Neural cell (in vitro differentiated cells): ENCODE results near the gene CACNG8. TPM values are rescaled to one million over a fixed set of nuclear protein-coding genes. Genes with fewer than 3 reads are reported as not detected.

ENCODE experiments used
- H2AFZ ChIP-seq: fragments of 200-600, 300-800 bp; sonication (generic), shearing (Covaris generic); 2 replicates; pipeline ENCODE4 v1.6.0; 2014; ENCODE audit warnings: low read depth, mild to moderate bottlenecking, antibody characterized with exemption, low read length, moderate library complexity
- H3F3A ChIP-seq: fragments of 200-600 bp; shearing (Covaris generic); 2 replicates; pipeline ENCODE4 v1.6.1; 2016; ENCODE audit warnings: mild to moderate bottlenecking, moderate library complexity, mixed read lengths, antibody characterized with exemption, low read length; ENCODE audit not compliant: insufficient read depth, poor library complexity, severe bottlenecking
- H3K27ac ChIP-seq: fragments of 200-600, 300-800 bp; sonication (generic), shearing (Covaris generic); 2 replicates; pipeline ENCODE4 v1.5.1; 2014; ENCODE audit warnings: mild to moderate bottlenecking, low read length, moderate library complexity
- H3K27me3 ChIP-seq: fragments of 300-800, 200-600 bp; sonication (generic), shearing (Covaris generic); 2 replicates; pipeline ENCODE4 v1.6.0; 2014; ENCODE audit warnings: mild to moderate bottlenecking, low read depth, low read length, moderate library complexity; ENCODE audit not compliant: insufficient read depth
- H3K36me3 ChIP-seq: fragments of 300-800, 200-600 bp; sonication (generic), shearing (Covaris generic); 2 replicates; pipeline ENCODE4 v1.5.1; 2014; ENCODE audit warnings: mild to moderate bottlenecking, antibody characterized with exemption, low read length, moderate library complexity; ENCODE audit not compliant: insufficient read depth
- H3K4me2 ChIP-seq: fragments of 300-800, 200-600 bp; sonication (generic), shearing (Covaris generic); 2 replicates; pipeline ENCODE4 v1.6.0; 2014; ENCODE audit warnings: mild to moderate bottlenecking, low read length
- H3K4me3 ChIP-seq: fragments of 300-800, 200-600 bp; sonication (generic), shearing (Covaris generic); 2 replicates; pipeline ENCODE4 v1.5.1; 2014; ENCODE audit warnings: mild to moderate bottlenecking, low read length, moderate library complexity
- H3K79me2 ChIP-seq: fragments of 200-600 bp; shearing (Covaris generic); replicated peaks from 2 replicates; pipeline ENCODE4 v1.6.0; 2014; ENCODE audit warnings: mild to moderate bottlenecking, low read length, moderate library complexity; ENCODE audit not compliant: insufficient read depth
- H3K9ac ChIP-seq: fragments of 300-800, 200-600 bp; sonication (generic), shearing (Covaris generic); 2 replicates; pipeline ENCODE4 v1.6.1; 2016; ENCODE audit warnings: mild to moderate bottlenecking, low read length, mixed read lengths
- H3K9me2 ChIP-seq: fragments of 200-600 bp; shearing (Covaris generic); 2 replicates; pipeline ENCODE4 v1.6.1; 2016; ENCODE audit warnings: mild to moderate bottlenecking, low read length, mixed read lengths; ENCODE audit not compliant: insufficient read depth
- H3K9me3 ChIP-seq: fragments of 200-600, 300-800 bp; sonication (generic), shearing (Covaris generic); 2 replicates; pipeline ENCODE4 v1.6.1; 2016; ENCODE audit warnings: mild to moderate bottlenecking, mixed run types, low read length, moderate library complexity, mixed read lengths
- H4K20me1 ChIP-seq: fragments of 200-600 bp; shearing (Covaris generic); 2 replicates; pipeline ENCODE4 v1.6.1; 2016; ENCODE audit warnings: mild to moderate bottlenecking, mixed run types; ENCODE audit not compliant: insufficient read depth
- CTCF ChIP-seq: fragments of 450-650 bp; IDR thresholded peaks from 2 replicates; pipeline ENCODE4 v1.5.1; 2014; ENCODE audit warnings: antibody characterized with exemption, mild to moderate bottlenecking, moderate library complexity; ENCODE audit not compliant: poor library complexity, severe bottlenecking
- EP300 ChIP-seq: fragments of 450-650 bp; conservative IDR thresholded peaks from 2 replicates; pipeline ENCODE4 v1.6.1; 2014; ENCODE audit warnings: antibody characterized with exemption, mild to moderate bottlenecking, moderate library complexity; ENCODE audit not compliant: poor library complexity, severe bottlenecking
- EZH2 ChIP-seq: fragments of 200-600, 300-800 bp; shearing (Covaris generic), sonication (generic); IDR thresholded peaks from 2 replicates; pipeline ENCODE4 v1.6.1; 2014; ENCODE audit warnings: antibody characterized with exemption, low read length, borderline replicate concordance, mild to moderate bottlenecking; ENCODE audit not compliant: insufficient read depth, poor library complexity, severe bottlenecking
- MXI1 ChIP-seq: fragments of 450-650 bp; conservative IDR thresholded peaks from 2 replicates; pipeline ENCODE4 v1.6.1; 2014; ENCODE audit warnings: antibody characterized with exemption, mild to moderate bottlenecking; ENCODE audit not compliant: poor library complexity, severe bottlenecking
- POLR2AphosphoS5 ChIP-seq: IDR thresholded peaks from 2 replicates; pipeline ENCODE4 v1.6.1; 2012
- RAD21 ChIP-seq: fragments of 450-650 bp; conservative IDR thresholded peaks from 2 replicates; pipeline ENCODE4 v1.6.1; 2014; ENCODE audit warnings: antibody characterized with exemption, mild to moderate bottlenecking, moderate library complexity
- SMC3 ChIP-seq: fragments of 450-650 bp; conservative IDR thresholded peaks from 2 replicates; pipeline ENCODE4 v1.6.1; 2014; ENCODE audit warnings: antibody characterized with exemption, mild to moderate bottlenecking, moderate library complexity; ENCODE audit not compliant: poor library complexity
- TAF1 ChIP-seq: IDR thresholded peaks from 2 replicates; pipeline ENCODE4 v1.6.1; 2012; ENCODE audit warnings: low read depth
- polyA plus RNA-seq: library from polyadenylated mRNA; depleted of rRNA; stranded (reverse); fragments of >200 nt; gene quantifications from 2 replicates; pipeline ENCODE4 v1.2.3, GENCODE V29; 2014
- TF ChIP-seq, protein P1 (sequence below): IDR thresholded peaks from 2 replicates; pipeline ENCODE4 v1.6.1; 2012; ENCODE audit warnings: borderline replicate concordance

The CACNG8 gene
- polyA plus RNA-seq, 1 donor from 2014 or later, result 3.3 TPM

DNA sequence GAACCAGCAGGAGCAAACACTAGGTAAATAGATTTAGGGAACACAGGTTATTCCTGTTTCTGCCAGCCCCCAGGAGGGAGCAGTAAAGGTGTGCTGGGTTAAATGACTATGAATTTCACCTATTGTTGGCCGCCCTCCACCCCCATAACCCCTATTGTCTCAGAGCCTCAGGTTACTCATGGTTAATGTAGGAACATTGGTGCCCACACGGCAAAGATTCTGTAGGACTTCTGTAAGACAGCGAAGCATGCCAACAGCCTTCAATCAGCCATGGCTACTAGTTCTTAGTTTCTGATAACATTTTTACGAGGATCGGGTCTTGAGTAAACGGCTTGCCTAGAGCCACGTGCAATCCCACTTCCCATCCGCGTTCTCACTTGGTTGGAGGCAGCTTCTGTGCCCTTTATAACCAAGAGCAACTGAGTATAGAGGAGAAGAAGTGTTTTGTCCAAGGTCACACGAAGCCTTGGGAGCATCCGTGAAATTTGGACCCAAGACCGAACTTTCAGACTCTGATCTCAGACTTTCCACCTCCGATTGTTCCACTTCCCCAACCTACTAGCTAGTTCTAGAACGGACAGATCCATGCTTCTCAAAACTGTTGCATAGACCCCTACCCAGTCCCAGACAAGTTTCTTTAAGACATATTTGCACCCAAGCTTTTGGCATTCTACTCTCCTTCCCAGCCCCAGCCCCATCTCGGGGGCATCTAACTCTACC, 5.1 kb upstream of the CACNG8 start:
- peak overlapping the region; percentile 73 for H3K4me3 ChIP-seq
- H3K27me3 ChIP-seq, result no peaks in the 10 kb centered on the region
- no peak overlapping the region for H3K9ac ChIP-seq

GRCh38 chr19:53958168-53958571, 4.6 kb upstream of the CACNG8 start:
- Histone ChIP-seq H3K4me3 (peak overlapping the region; percentile 73), H2AFZ (no peak overlapping the region), H3K9me2 (no peaks in the 10 kb centered on the region), H3F3A (no peaks in the 10 kb centered on the region), H4K20me1 (no peaks in the 10 kb centered on the region), H3K27me3 (no peaks in the 10 kb centered on the region), H3K79me2 (peaks cover 7% of the 10 kb centered on the region), H3K9ac (peak overlapping the region; percentile 82), H3K36me3 (no peaks in the 10 kb centered on the region), H3K9me3 (no peaks in the 10 kb centered on the region), H3K4me2 (peak overlapping the region; percentile 60), H3K27ac (peak overlapping the region; percentile 88)
- TF ChIP-seq CTCF (no peak), TAF1 (no peak), EZH2 (no peak), RAD21 (no peak), POLR2AphosphoS5 (no peak), MXI1 (no peak), EP300 (no peak)
- TF ChIP-seq, protein P1, sequence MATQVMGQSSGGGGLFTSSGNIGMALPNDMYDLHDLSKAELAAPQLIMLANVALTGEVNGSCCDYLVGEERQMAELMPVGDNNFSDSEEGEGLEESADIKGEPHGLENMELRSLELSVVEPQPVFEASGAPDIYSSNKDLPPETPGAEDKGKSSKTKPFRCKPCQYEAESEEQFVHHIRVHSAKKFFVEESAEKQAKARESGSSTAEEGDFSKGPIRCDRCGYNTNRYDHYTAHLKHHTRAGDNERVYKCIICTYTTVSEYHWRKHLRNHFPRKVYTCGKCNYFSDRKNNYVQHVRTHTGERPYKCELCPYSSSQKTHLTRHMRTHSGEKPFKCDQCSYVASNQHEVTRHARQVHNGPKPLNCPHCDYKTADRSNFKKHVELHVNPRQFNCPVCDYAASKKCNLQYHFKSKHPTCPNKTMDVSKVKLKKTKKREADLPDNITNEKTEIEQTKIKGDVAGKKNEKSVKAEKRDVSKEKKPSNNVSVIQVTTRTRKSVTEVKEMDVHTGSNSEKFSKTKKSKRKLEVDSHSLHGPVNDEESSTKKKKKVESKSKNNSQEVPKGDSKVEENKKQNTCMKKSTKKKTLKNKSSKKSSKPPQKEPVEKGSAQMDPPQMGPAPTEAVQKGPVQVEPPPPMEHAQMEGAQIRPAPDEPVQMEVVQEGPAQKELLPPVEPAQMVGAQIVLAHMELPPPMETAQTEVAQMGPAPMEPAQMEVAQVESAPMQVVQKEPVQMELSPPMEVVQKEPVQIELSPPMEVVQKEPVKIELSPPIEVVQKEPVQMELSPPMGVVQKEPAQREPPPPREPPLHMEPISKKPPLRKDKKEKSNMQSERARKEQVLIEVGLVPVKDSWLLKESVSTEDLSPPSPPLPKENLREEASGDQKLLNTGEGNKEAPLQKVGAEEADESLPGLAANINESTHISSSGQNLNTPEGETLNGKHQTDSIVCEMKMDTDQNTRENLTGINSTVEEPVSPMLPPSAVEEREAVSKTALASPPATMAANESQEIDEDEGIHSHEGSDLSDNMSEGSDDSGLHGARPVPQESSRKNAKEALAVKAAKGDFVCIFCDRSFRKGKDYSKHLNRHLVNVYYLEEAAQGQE, result no peak

More for the DNA sequence above, 5.1 kb upstream of the CACNG8 start:
- Histone ChIP-seq H3K9me3 (no peaks in the 10 kb centered on the region), H3F3A (no peaks in the 10 kb centered on the region), H3K79me2 (peaks cover 7% of the 10 kb centered on the region), H2AFZ (no peak overlapping the region), H3K36me3 (no peaks in the 10 kb centered on the region), H3K9me2 (no peaks in the 10 kb centered on the region), H3K27ac (peak overlapping the region; percentile 88), H4K20me1 (no peaks in the 10 kb centered on the region), H3K4me2 (peak overlapping the region; percentile 60)
- TF ChIP-seq SMC3 (no peak), CTCF (no peak), EP300 (no peak), TAF1 (no peak), POLR2AphosphoS5 (no peak), MXI1 (no peak), RAD21 (no peak)
- TF ChIP-seq, protein P1, result no peak
